MM.1S (cell line): Measurements from ENCODE around the gene F2RL3.
"Not testable (repeated sequence)": the region's sequence is repeated elsewhere in the genome, so short reads cannot be mapped to it uniquely, and the experiment has no call there.

Experiments
- DNase-seq: peaks from one replicate; pipeline ENCODE4 v3.0.0-alpha.2; 2015
- H2AFZ ChIP-seq: fragments of 300-600 bp; sonication (generic); 2 replicates; pipeline ENCODE4 v1.6.0; 2016; ENCODE audit warnings: antibody characterized with exemption, low read length
- H3F3A ChIP-seq: fragments of 300-600 bp; sonication (generic); 2 replicates; pipeline ENCODE4 v1.6.1; 2016; ENCODE audit warnings: mild to moderate bottlenecking, antibody characterized with exemption, low read length, moderate library complexity, mixed read lengths; ENCODE audit not compliant: insufficient read depth
- H3K27ac ChIP-seq: fragments of 300-600 bp; sonication (generic); 2 replicates; pipeline ENCODE4 v1.5.1; 2016; ENCODE audit warnings: mild to moderate bottlenecking, low read length
- H3K27me3 ChIP-seq: fragments of 300-600 bp; sonication (generic); replicated peaks from 2 replicates; pipeline ENCODE4 v1.6.0; 2016; ENCODE audit warnings: low read length; ENCODE audit not compliant: insufficient read depth
- H3K36me3 ChIP-seq: fragments of 300-600 bp; sonication (generic); replicated peaks from 2 replicates; pipeline ENCODE4 v1.6.1; 2016; ENCODE audit warnings: mild to moderate bottlenecking, low read length, mixed read lengths; ENCODE audit not compliant: insufficient read depth
- H3K4me1 ChIP-seq: fragments of 300-600 bp; sonication (generic); 2 replicates; pipeline ENCODE4 v1.6.1; 2016; ENCODE audit warnings: low read length, mixed read lengths
- H3K4me2 ChIP-seq: fragments of 300-600 bp; sonication (generic); 2 replicates; pipeline ENCODE4 v1.6.0; 2016; ENCODE audit warnings: low read depth, low read length
- H3K4me3 ChIP-seq: fragments of 300-600 bp; sonication (generic); 2 replicates; pipeline ENCODE4 v1.5.1; 2016; ENCODE audit warnings: low read length, mixed read lengths
- H3K79me2 ChIP-seq: fragments of 300-600 bp; sonication (generic); 2 replicates; pipeline ENCODE4 v1.6.1; 2016; ENCODE audit warnings: mixed run types, low read length, mixed read lengths
- H3K9ac ChIP-seq: fragments of 300-600 bp; sonication (generic); 2 replicates; pipeline ENCODE4 v1.6.1; 2016; ENCODE audit warnings: low read length, mixed read lengths
- H3K9me2 ChIP-seq: fragments of 300-600 bp; sonication (generic); replicated peaks from 2 replicates; pipeline ENCODE4 v1.6.1; 2016; ENCODE audit warnings: mild to moderate bottlenecking, low read length, mixed read lengths; ENCODE audit not compliant: insufficient read depth
- H3K9me3 ChIP-seq: fragments of 300-600 bp; sonication (generic); replicated peaks from 2 replicates; pipeline ENCODE4 v1.6.1; 2016; ENCODE audit warnings: mild to moderate bottlenecking, low read length, mixed read lengths; ENCODE audit not compliant: insufficient read depth
- H4K20me1 ChIP-seq: fragments of 300-600 bp; sonication (generic); 2 replicates; pipeline ENCODE4 v1.6.1; 2016; ENCODE audit warnings: mild to moderate bottlenecking, low read length, moderate library complexity, mixed read lengths; ENCODE audit not compliant: insufficient read depth
- EZH2 ChIP-seq: fragments of 300-600 bp; sonication (generic); optimal IDR thresholded peaks from 2 replicates; pipeline ENCODE3; 2017; ENCODE audit warnings: low read depth, mild to moderate bottlenecking, antibody characterized with exemption, low read length, mixed read lengths
- EZH2phosphoT487 ChIP-seq: fragments of 300-600 bp; sonication (generic); IDR thresholded peaks from 2 replicates; pipeline ENCODE4 v1.6.1; 2018; ENCODE audit warnings: antibody characterized with exemption, low read length
- TF ChIP-seq, protein P1 (sequence below): fragments of 300-600 bp; sonication (generic); IDR thresholded peaks from 2 replicates; pipeline ENCODE4 v1.5.1; 2016; ENCODE audit warnings: antibody characterized with exemption, low read length, mixed read lengths

F2RL3 gene

DNA sequence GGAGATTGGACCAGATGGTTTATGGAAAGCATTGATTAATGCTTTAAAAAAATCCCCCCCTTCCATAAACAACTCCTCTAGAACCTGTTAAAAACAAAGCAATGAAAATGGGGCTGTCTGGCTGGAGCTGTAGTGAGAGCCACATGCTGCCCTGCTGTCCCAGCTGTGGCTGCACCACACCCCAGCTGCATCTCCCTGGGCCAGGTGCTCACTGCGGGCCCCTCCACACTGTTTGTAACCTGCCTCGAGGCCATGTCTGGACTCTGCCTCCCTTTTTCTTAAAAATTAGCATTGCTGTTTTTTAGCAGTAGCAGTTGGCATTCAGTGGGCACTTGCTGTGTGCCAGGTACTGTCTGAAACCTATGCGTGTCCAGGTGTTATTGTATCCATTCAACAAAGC lies 15.2 kb upstream of the F2RL3 start:
- Histone ChIP-seq H3K4me2 (no peak overlapping the region), H3K79me2 (0 out of 2 replicates have a peak, but pooled peaks cover 3% of the 10 kb centered on the region), H3K9me3 (no peaks in the 10 kb centered on the region), H3K4me3 (no peak overlapping the region), H3K9ac (no peak overlapping the region), H3K9me2 (no peaks in the 10 kb centered on the region), H3K27me3 (no peaks in the 10 kb centered on the region), H3K4me1 (peaks cover 15% of the 10 kb centered on the region), H3F3A (no peaks in the 10 kb centered on the region), H3K36me3 (no peaks in the 10 kb centered on the region), H4K20me1 (no peaks in the 10 kb centered on the region), H3K27ac (no peak overlapping the region), H2AFZ (no peak overlapping the region)
- TF ChIP-seq, protein P1, sequence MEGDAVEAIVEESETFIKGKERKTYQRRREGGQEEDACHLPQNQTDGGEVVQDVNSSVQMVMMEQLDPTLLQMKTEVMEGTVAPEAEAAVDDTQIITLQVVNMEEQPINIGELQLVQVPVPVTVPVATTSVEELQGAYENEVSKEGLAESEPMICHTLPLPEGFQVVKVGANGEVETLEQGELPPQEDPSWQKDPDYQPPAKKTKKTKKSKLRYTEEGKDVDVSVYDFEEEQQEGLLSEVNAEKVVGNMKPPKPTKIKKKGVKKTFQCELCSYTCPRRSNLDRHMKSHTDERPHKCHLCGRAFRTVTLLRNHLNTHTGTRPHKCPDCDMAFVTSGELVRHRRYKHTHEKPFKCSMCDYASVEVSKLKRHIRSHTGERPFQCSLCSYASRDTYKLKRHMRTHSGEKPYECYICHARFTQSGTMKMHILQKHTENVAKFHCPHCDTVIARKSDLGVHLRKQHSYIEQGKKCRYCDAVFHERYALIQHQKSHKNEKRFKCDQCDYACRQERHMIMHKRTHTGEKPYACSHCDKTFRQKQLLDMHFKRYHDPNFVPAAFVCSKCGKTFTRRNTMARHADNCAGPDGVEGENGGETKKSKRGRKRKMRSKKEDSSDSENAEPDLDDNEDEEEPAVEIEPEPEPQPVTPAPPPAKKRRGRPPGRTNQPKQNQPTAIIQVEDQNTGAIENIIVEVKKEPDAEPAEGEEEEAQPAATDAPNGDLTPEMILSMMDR = no peak
- no peak for TF ChIP-seq EZH2phosphoT487
- no peak for TF ChIP-seq EZH2
- no peak for DNase-seq

DNA sequence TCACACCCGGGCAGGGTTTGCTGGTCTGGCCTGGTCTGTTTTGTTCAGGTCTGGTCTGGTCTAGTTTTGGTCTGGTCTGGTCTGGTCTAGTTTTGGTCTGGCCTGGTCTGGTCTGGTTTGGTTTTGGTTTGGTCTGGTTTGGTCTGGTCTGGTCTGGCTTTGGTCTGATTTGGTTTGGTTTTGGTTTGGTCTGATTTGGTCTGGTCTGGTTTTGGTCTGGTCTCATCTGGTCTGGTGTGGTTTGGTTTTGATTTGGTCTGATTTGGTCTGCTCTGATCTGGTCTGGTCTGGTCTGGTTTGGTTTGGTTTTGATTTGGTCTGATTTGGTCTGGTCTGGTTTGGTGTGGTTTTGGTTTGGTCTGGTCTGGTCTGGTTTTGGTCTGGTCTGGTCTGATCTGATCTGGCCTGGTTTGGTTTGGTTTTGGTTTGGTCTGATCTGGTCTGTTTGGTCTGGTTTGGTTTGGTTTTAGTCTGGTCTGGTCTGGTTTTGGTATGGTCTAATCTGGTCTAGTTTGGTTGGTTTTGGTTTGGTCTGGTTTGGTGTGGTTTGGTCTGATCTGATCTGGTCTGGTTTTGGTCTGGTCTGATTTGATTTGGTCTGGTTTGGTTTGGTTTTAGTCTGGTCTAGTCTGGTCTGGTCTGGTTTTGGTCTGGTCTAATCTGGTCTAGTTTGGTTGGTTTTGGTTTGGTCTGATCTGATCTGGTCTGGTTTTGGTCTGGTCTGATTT lies 14.4 kb upstream of the F2RL3 start:
- H3K9ac ChIP-seq = no peak overlapping the region
- DNase-seq = no peak
- no peaks in the 10 kb centered on the region for H3K36me3 ChIP-seq
- no peaks in the 10 kb centered on the region for H3K9me3 ChIP-seq
- H3K4me2 ChIP-seq = no peak overlapping the region
- no peak overlapping the region for H2AFZ ChIP-seq
- H3K4me1 ChIP-seq = peaks cover 15% of the 10 kb centered on the region
- TF ChIP-seq, protein P1 = no peak
- TF ChIP-seq EZH2 (no peak), EZH2phosphoT487 (no peak)
- no peaks in the 10 kb centered on the region for H3K9me2 ChIP-seq
- H4K20me1 ChIP-seq = no peaks in the 10 kb centered on the region
- 0 out of 2 replicates have a peak, but pooled peaks cover 3% of the 10 kb centered on the region for H3K79me2 ChIP-seq
- no peaks in the 10 kb centered on the region for H3F3A ChIP-seq
- no peaks in the 10 kb centered on the region for H3K27me3 ChIP-seq
- no peak overlapping the region for H3K4me3 ChIP-seq
- no peak overlapping the region; the same call in 1 of the 2 replicates for H3K27ac ChIP-seq

DNA sequence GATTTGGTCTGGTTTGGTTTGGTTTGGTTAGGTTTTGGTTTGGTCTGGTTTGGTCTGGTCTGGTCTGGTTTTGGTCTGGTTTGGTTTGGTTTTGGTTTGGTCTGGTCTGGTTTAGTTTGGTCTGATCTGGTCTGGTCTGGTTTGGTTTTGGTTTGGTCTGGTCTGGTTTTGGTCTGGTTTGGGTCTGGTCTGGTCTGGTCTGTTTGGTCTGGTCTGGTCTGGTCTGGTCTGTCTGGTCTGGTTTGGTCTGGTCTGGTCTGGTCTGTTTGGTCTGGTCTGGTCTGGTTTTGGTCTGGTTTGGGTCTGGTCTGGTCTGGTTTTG lies 13.9 kb upstream of the F2RL3 start:
- not testable (repeated sequence) for H3K79me2 ChIP-seq, H2AFZ ChIP-seq, H3K4me2 ChIP-seq, H3K27me3 ChIP-seq, H3K9me2 ChIP-seq, H3K36me3 ChIP-seq, H3K27ac ChIP-seq, H4K20me1 ChIP-seq, H3K9me3 ChIP-seq, DNase-seq, H3K9ac ChIP-seq, H3F3A ChIP-seq, H3K4me3 ChIP-seq
- peaks cover 15% of the 10 kb centered on the region for H3K4me1 ChIP-seq
